Measurements from ENCODE around the gene MRPL32. TPM values are rescaled to one million over a fixed set of nuclear protein-coding genes. Genes with fewer than 3 reads are reported as not detected.

MRPL32 gene
- total RNA-seq, 1 donor: 53.1 TPM

DNA sequence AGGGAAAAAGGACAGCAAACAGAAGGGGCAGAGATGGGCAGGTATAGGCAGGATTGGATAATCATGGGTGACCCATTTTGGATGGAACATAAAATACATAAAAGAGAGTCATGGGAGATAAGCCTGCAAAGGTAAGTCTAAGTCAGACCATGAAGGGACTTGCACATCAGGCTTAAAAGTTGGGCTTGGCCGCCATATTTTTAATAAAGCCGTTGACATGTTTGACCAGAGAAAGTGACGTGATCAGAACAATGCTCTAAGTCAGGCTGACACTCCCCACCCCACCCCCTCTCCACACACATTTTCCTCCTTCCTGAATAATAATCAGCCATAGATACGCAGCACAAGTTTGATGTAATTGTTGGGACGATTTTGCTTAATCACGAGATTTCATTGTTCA lies 54.0 kb downstream of the MRPL32 start:
- H3K4me3 ChIP-seq (ENCODE audit: low read depth, low read length): no peak overlapping the region
- TF ChIP-seq, protein P1, sequence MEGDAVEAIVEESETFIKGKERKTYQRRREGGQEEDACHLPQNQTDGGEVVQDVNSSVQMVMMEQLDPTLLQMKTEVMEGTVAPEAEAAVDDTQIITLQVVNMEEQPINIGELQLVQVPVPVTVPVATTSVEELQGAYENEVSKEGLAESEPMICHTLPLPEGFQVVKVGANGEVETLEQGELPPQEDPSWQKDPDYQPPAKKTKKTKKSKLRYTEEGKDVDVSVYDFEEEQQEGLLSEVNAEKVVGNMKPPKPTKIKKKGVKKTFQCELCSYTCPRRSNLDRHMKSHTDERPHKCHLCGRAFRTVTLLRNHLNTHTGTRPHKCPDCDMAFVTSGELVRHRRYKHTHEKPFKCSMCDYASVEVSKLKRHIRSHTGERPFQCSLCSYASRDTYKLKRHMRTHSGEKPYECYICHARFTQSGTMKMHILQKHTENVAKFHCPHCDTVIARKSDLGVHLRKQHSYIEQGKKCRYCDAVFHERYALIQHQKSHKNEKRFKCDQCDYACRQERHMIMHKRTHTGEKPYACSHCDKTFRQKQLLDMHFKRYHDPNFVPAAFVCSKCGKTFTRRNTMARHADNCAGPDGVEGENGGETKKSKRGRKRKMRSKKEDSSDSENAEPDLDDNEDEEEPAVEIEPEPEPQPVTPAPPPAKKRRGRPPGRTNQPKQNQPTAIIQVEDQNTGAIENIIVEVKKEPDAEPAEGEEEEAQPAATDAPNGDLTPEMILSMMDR (IDR thresholded peaks at IDR 0.05; ENCODE audit: insufficient read depth, low read length): no peak
- DNase-seq (ENCODE audit: low read depth): no peak

DNA sequence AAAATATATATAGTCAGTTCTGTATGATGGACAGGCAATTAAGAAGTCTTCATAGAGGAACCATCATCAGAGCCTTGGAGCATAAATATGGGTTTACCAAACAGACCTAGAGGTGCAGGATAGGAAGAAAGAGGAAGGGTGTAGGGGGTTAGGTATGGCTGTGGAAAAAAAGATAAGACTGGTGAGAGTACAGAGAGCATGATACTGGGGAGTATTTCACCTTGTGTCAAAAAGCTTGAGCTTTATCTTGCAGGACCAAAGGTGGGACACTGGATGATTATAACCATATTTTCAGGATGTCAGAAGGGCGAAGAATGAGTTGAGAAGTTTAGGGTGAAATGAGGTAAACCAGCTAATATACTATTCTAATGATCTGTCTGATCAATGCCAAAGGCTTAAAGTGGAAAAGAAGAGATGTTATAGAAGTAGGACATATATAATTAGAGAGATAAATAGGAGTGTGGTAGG lies 54.6 kb downstream of the MRPL32 start:
- no peak overlapping the region for H3K4me3 ChIP-seq (ENCODE audit: low read depth, low read length)
- no peak for DNase-seq (ENCODE audit: low read depth)
- TF ChIP-seq, protein P1 (IDR thresholded peaks at IDR 0.05; ENCODE audit: insufficient read depth, low read length): no peak

Other genes with a start within 250 kb of the MRPL32 start
- 10.8 and 11.3 TPM in 2 replicates for gene C7orf25, start 20.3 kb upstream of the MRPL32 start, total RNA-seq (ENCODE audit: low replicate concordance)
- 121 and 133 TPM in 2 replicates for gene PSMA2, start 202 bp upstream of the MRPL32 start, total RNA-seq (ENCODE audit: low replicate concordance)
- 0.82 and 3.6 TPM in 2 replicates for gene HECW1, start 180.3 kb downstream of the MRPL32 start, total RNA-seq (ENCODE audit: low replicate concordance)